HEK293T (cell line): ENCODE measurements around the gene TPMT.

Experiments used
- ARNT ChIP-seq: fragments of 450-650 bp; IDR thresholded peaks from 2 replicates; pipeline ENCODE4 v1.6.1; 2017; ENCODE audit warnings: mild to moderate bottlenecking
- CTBP1 ChIP-seq: fragments of 450-650 bp; IDR thresholded peaks from 2 replicates; pipeline ENCODE4 v1.6.1; 2016; ENCODE audit warnings: borderline replicate concordance
- FOXM1 ChIP-seq: fragments of 450-650 bp; IDR thresholded peaks from 2 replicates; pipeline ENCODE4 v1.6.1; 2017; ENCODE audit warnings: mild to moderate bottlenecking, borderline replicate concordance
- L3MBTL2 ChIP-seq: fragments of 450-650 bp; conservative IDR thresholded peaks from 2 replicates; pipeline ENCODE4 v1.6.1; 2016; ENCODE audit warnings: mild to moderate bottlenecking
- SP1 ChIP-seq: fragments of 450-650 bp; IDR thresholded peaks from 2 replicates; pipeline ENCODE4 v1.6.1; 2017
- SUZ12 ChIP-seq: fragments of 450-650 bp; IDR thresholded peaks from 2 replicates; pipeline ENCODE4 v1.6.1; 2016; ENCODE audit warnings: mild to moderate bottlenecking
- TARDBP ChIP-seq: fragments of 450-650 bp; IDR thresholded peaks from 2 replicates; pipeline ENCODE4 v1.6.1; 2016
- ZNF384 ChIP-seq: fragments of 450-650 bp; IDR thresholded peaks from 2 replicates; pipeline ENCODE4 v1.6.1; 2016

DNA sequence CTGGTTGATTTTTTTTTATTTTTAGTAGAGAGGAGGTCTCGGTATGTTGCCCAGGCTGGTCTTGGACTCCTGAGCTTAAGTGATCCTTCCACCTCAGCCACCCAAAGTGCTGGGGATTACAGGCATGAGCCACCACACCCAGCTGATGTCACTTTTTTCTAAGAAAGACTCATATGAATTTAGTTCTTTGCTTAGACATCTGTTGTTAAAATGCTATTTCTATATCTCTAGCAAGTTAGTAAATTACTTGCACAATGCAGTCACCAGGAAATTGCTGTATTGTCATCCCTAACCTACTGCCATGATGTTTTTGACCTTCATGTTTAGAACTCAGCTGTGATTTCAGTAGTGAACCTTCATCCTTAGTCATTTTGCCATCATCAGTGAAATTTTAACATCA is 6.0 kb upstream of the TPMT start:
- no peak for TF ChIP-seq SP1
- TF ChIP-seq SUZ12, result no peak
- no peak for TF ChIP-seq TARDBP
- TF ChIP-seq L3MBTL2, result no peak
- TF ChIP-seq ZNF384, result no peak
- TF ChIP-seq CTBP1, result no peak
- TF ChIP-seq ARNT, result no peak
- no peak for TF ChIP-seq FOXM1
